ENCODE results near the gene MLPH.
A peak's percentile ranks its signal among the peaks of the same experiment; 100 is the strongest.

Gene MLPH

GRCh38 chr2:237568121-237568660, 81.1 kb downstream of the MLPH start:
- DNase-seq (ENCODE audit: low spot score): no peak

- DNase-seq (ENCODE audit: low spot score): no peak
Observed at GRCh38 chr2:237569041-237569440, 82.0 kb downstream of the MLPH start.

- no peak for DNase-seq (ENCODE audit: low spot score)
Observed at GRCh38 chr2:237569896-237570295, 82.8 kb downstream of the MLPH start.

GRCh38 chr2:237570776-237571335, 83.8 kb downstream of the MLPH start:
- DNase-seq (ENCODE audit: low spot score): no peak

- no peak for DNase-seq (ENCODE audit: low spot score)
Observed at GRCh38 chr2:237571551-237571950, 84.5 kb downstream of the MLPH start.

GRCh38 chr2:237572021-237572741, 85.1 kb downstream of the MLPH start:
- DNase-seq (ENCODE audit: low spot score): peak; percentile 95

GRCh38 chr2:237572742-237573101, 85.7 kb downstream of the MLPH start:
- no peak for DNase-seq (ENCODE audit: low spot score)

GRCh38 chr2:237573721-237574415, 86.8 kb downstream of the MLPH start:
- no peak for DNase-seq (ENCODE audit: low spot score)

GRCh38 chr2:237574467-237574866, 87.4 kb downstream of the MLPH start:
- no peak for DNase-seq (ENCODE audit: low spot score)

GRCh38 chr2:237574894-237575868, 88.1 kb downstream of the MLPH start:
- DNase-seq (ENCODE audit: low spot score): no peak

GRCh38 chr2:237575869-237576862, 89.1 kb downstream of the MLPH start:
- no peak for DNase-seq (ENCODE audit: low spot score)

GRCh38 chr2:237576974-237577373, 89.9 kb downstream of the MLPH start:
- DNase-seq (ENCODE audit: low spot score): no peak

- DNase-seq (ENCODE audit: low spot score): no peak
Observed at GRCh38 chr2:237577458-237577857, 90.4 kb downstream of the MLPH start.

- no peak for DNase-seq (ENCODE audit: low spot score)
Observed at GRCh38 chr2:237577956-237578870, 91.2 kb downstream of the MLPH start.

- DNase-seq (ENCODE audit: low spot score): no peak
Observed at GRCh38 chr2:237581326-237581725, 94.3 kb downstream of the MLPH start.

- DNase-seq (ENCODE audit: low spot score): peak; percentile 80
Observed at GRCh38 chr2:237581751-237582746, 95.0 kb downstream of the MLPH start.

- no peak for DNase-seq (ENCODE audit: low spot score)
Observed at GRCh38 chr2:237583385-237584295, 96.6 kb downstream of the MLPH start.
